Measurements from ENCODE around the gene KRTCAP2.
"Not testable (repeated sequence)": the region's sequence is repeated elsewhere in the genome, so short reads cannot be mapped to it uniquely, and the experiment has no call there.

DNA sequence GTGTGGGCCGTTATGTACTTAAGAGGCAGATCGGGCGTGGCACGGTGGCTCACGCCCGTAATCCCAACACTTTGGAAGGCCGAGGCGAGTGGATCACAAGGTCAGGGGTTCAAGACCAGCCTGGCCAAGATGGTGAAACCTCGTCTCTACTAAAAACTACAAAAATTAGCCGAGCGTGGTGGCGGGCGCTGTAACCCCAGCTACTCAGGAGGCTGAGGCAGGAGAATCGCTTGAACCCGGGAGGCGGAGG, 20.8 kb upstream of the KRTCAP2 start:
- TF ChIP-seq, protein P1, sequence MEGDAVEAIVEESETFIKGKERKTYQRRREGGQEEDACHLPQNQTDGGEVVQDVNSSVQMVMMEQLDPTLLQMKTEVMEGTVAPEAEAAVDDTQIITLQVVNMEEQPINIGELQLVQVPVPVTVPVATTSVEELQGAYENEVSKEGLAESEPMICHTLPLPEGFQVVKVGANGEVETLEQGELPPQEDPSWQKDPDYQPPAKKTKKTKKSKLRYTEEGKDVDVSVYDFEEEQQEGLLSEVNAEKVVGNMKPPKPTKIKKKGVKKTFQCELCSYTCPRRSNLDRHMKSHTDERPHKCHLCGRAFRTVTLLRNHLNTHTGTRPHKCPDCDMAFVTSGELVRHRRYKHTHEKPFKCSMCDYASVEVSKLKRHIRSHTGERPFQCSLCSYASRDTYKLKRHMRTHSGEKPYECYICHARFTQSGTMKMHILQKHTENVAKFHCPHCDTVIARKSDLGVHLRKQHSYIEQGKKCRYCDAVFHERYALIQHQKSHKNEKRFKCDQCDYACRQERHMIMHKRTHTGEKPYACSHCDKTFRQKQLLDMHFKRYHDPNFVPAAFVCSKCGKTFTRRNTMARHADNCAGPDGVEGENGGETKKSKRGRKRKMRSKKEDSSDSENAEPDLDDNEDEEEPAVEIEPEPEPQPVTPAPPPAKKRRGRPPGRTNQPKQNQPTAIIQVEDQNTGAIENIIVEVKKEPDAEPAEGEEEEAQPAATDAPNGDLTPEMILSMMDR (IDR thresholded peaks at IDR 0.05): not testable (repeated sequence)
- TF ChIP-seq POLR2A (IDR thresholded peaks at IDR 0.05): not testable (repeated sequence)
